Brain microvascular endothelial cell (primary cell): ENCODE measurements around the gene CGRRF1.
A peak's percentile ranks its signal among the peaks of the same experiment; 100 is the strongest.

Experiments
- DNase-seq: peaks from one replicate; pipeline ENCODE4 v3.0.0-alpha.2; 2020
- H3K27ac ChIP-seq: fragments of 250-450 bp; sonication (Bioruptor Pico); 2 replicates; pipeline ENCODE4 v1.5.1; 2020; ENCODE audit warnings: mild to moderate bottlenecking, moderate library complexity
- H3K27me3 ChIP-seq: fragments of 250-450 bp; sonication (Bioruptor Pico); replicated peaks from 2 replicates; pipeline ENCODE4 v1.5.1; 2020; ENCODE audit warnings: mild to moderate bottlenecking
- H3K36me3 ChIP-seq: fragments of 250-450 bp; sonication (Bioruptor Pico); replicated peaks from 2 replicates; pipeline ENCODE4 v1.5.1; 2020; ENCODE audit warnings: mild to moderate bottlenecking
- H3K4me3 ChIP-seq: 2 replicates; pipeline ENCODE4 v1.5.1; 2011; ENCODE audit warnings: low read depth, mild to moderate bottlenecking, control low read depth, low read length, moderate library complexity
- CTCF ChIP-seq: IDR thresholded peaks from 2 replicates; pipeline ENCODE4 v1.5.1; 2011; ENCODE audit warnings: low read depth, mild to moderate bottlenecking, moderate library complexity, low read length, control low read depth, inconsistent platforms; ENCODE audit errors: missing control alignments
- in situ Hi-C: cut with HindIII; loops from 2 replicates; pipeline ENCODE4 v1.10.0; 2017; ENCODE audit warnings: low sequenced_read_pairs, low pct_ligation_motif_present

Gene CGRRF1

GRCh38 chr14:54550514-54550913 is 40.8 kb downstream of the CGRRF1 start:
- H3K36me3 ChIP-seq: no peaks in the 10 kb centered on the region
- H3K27me3 ChIP-seq: no peaks in the 10 kb centered on the region
- no peak for DNase-seq
- in situ Hi-C loops: no loop called here
- H3K27ac ChIP-seq: no peak overlapping the region
- no peak for TF ChIP-seq CTCF
- no peak overlapping the region for H3K4me3 ChIP-seq

- Histone ChIP-seq H3K27ac (no peak overlapping the region), H3K36me3 (no peaks in the 10 kb centered on the region), H3K27me3 (no peaks in the 10 kb centered on the region), H3K4me3 (no peak overlapping the region)
- in situ Hi-C loops: no loop called here
- DNase-seq: no peak
- no peak for TF ChIP-seq CTCF
Observed at GRCh38 chr14:54554401-54554800, 44.7 kb downstream of the CGRRF1 start.

GRCh38 chr14:54555651-54556050 is 45.9 kb downstream of the CGRRF1 start:
- Histone ChIP-seq H3K36me3 (no peaks in the 10 kb centered on the region), H3K27me3 (no peaks in the 10 kb centered on the region), H3K27ac (no peak overlapping the region), H3K4me3 (no peak overlapping the region)
- TF ChIP-seq CTCF: peak; percentile 42
- in situ Hi-C loops: no loop called here
- DNase-seq: no peak

GRCh38 chr14:54556535-54556934 is 46.8 kb downstream of the CGRRF1 start:
- no peak for DNase-seq
- in situ Hi-C loops: no loop called here

GRCh38 chr14:54562334-54562733 is 52.6 kb downstream of the CGRRF1 start:
- TF ChIP-seq CTCF: no peak
- in situ Hi-C loops: no loop called here
- Histone ChIP-seq H3K27me3 (no peaks in the 10 kb centered on the region), H3K4me3 (no peak overlapping the region), H3K36me3 (no peaks in the 10 kb centered on the region), H3K27ac (no peak overlapping the region)
- peak; percentile 45 for DNase-seq

More at GRCh38 chr14:54556535-54556934, 46.8 kb downstream of the CGRRF1 start:
- Histone ChIP-seq H3K27ac (no peak overlapping the region), H3K4me3 (no peak overlapping the region), H3K27me3 (no peaks in the 10 kb centered on the region), H3K36me3 (no peaks in the 10 kb centered on the region)
- no peak for TF ChIP-seq CTCF

GRCh38 chr14:54564071-54564867 is 54.6 kb downstream of the CGRRF1 start:
- Histone ChIP-seq H3K4me3 (peak overlapping the region; percentile 78), H3K36me3 (no peaks in the 10 kb centered on the region), H3K27ac (no peak overlapping the region), H3K27me3 (no peaks in the 10 kb centered on the region)
- in situ Hi-C loops: no loop called here
- peak; percentile 50 for TF ChIP-seq CTCF
- DNase-seq: no peak
